Keratinocyte (primary cell): ENCODE measurements around the gene PFDN4. TPM values are rescaled to one million over a fixed set of nuclear protein-coding genes. Genes with fewer than 3 reads are reported as not detected.

Experiments used
- DNase-seq: peaks from one replicate; pipeline ENCODE4 v3.0.0-alpha.2; 2011; ENCODE audit warnings: low read depth, missing footprints, low spot score
- FAIRE-seq: peaks from 2 replicates; lab custom pipeline; 2011; peaks lifted over from hg19 to GRCh38; lab: Jason Lieb, UNC
- H2AFZ ChIP-seq: 2 replicates; pipeline ENCODE4 v1.6.0; 2012; ENCODE audit warnings: low read length, control low read depth, inconsistent platforms; ENCODE audit not compliant: control insufficient read depth
- H3K27ac ChIP-seq: 2 replicates; pipeline ENCODE4 v1.5.1; 2011; ENCODE audit warnings: low read length; ENCODE audit not compliant: control insufficient read depth, insufficient read depth
- H3K27me3 ChIP-seq: 3 replicates; pipeline ENCODE4 v1.6.0; 2011; ENCODE audit warnings: low read length; ENCODE audit not compliant: control insufficient read depth, insufficient read depth; ENCODE audit errors: extremely low read depth
- H3K36me3 ChIP-seq, 2 experiments: 2 replicates in 1 of 2; 3 replicates in 1 of 2; pipeline ENCODE4 v1.5.1; 2011; ENCODE audit warnings: low read length in 2 of 2, mild to moderate bottlenecking in 1 of 2; ENCODE audit not compliant: control insufficient read depth in 2 of 2, insufficient read depth in 2 of 2; ENCODE audit errors: extremely low read depth in 1 of 2
- H3K4me1 ChIP-seq: 3 replicates; pipeline ENCODE4 v1.5.1; 2011; ENCODE audit warnings: low read length; ENCODE audit not compliant: control insufficient read depth, insufficient read depth; ENCODE audit errors: extremely low read depth
- H3K4me2 ChIP-seq: 3 replicates; pipeline ENCODE4 v1.6.0; 2011; ENCODE audit warnings: low read depth, low read length; ENCODE audit not compliant: control insufficient read depth, insufficient read depth; ENCODE audit errors: extremely low read depth
- H3K4me3 ChIP-seq, 3 experiments: fragments of 200-600 bp in 1 of 3; sonication (generic) in 1 of 3; 2 replicates in 2 of 3; 3 replicates in 1 of 3; pipeline ENCODE4 v1.5.1; 2011 to 2016; ENCODE audit warnings: low read length in 3 of 3, mild to moderate bottlenecking in 3 of 3, control low read depth in 2 of 3, inconsistent platforms in 1 of 3, low read depth in 1 of 3, mixed read lengths in 1 of 3, mixed run types in 1 of 3, moderate library complexity in 1 of 3; ENCODE audit not compliant: control insufficient read depth in 2 of 3, insufficient read depth in 2 of 3; ENCODE audit errors: extremely low read depth in 1 of 3
- H3K79me2 ChIP-seq: 2 replicates; pipeline ENCODE4 v1.6.0; 2012; ENCODE audit warnings: low read length; ENCODE audit not compliant: control insufficient read depth, insufficient read depth
- H3K9ac ChIP-seq: 3 replicates; pipeline ENCODE4 v1.6.0; 2011; ENCODE audit warnings: low read length; ENCODE audit not compliant: control insufficient read depth, insufficient read depth; ENCODE audit errors: extremely low read depth
- H3K9me1 ChIP-seq: 3 replicates; pipeline ENCODE4 v1.6.0; 2011; ENCODE audit warnings: low read length; ENCODE audit not compliant: control insufficient read depth, insufficient read depth; ENCODE audit errors: extremely low read depth
- H3K9me3 ChIP-seq: 2 replicates; pipeline ENCODE4 v1.5.1; 2012; ENCODE audit warnings: low read depth, low read length; ENCODE audit not compliant: control insufficient read depth
- H4K20me1 ChIP-seq: 3 replicates; pipeline ENCODE4 v1.6.0; 2011; ENCODE audit warnings: low read length; ENCODE audit not compliant: control insufficient read depth, insufficient read depth; ENCODE audit errors: extremely low read depth
- EZH2 ChIP-seq: IDR thresholded peaks from one replicate; pipeline ENCODE4 v1.6.1; 2012; ENCODE audit warnings: inconsistent platforms, mild to moderate bottlenecking, low read length, moderate library complexity
- dilution Hi-C: fragments of 300-500 bp; cut with MboI; formaldehyde crosslinking; loops from one replicate; pipeline ENCODE4 v1.7.0; 2020; ENCODE audit warnings: low sequenced_read_pairs; ENCODE audit not compliant: extremely low pct_ligation_motif_present
- polyA plus RNA-seq, 5 experiments: library from polyadenylated mRNA; depleted of rRNA in 3 of 5; stranded (reverse) in 3 of 5; stranded (forward) in 1 of 5; unstranded in 1 of 5; fragments of >200 nt; gene quantifications; 1 replicate in 1 of 5; 2 replicates in 3 of 5; 3 replicates in 1 of 5; pipeline versions ENCODE4 v1.2.1 to v1.2.3, GENCODE V29; 2011 to 2012; ENCODE audit warnings: missing spikeins in 2 of 5, low read depth in 1 of 5, low replicate concordance in 1 of 5
- TF ChIP-seq, protein P1 (sequence below), 3 experiments: IDR thresholded peaks in 1 of 3; conservative IDR thresholded peaks in 1 of 3; optimal IDR thresholded peaks in 1 of 3; 2 replicates in 2 of 3; 3 replicates in 1 of 3; pipeline versions ENCODE3 to v1.5.1; 2011; ENCODE audit warnings: low read length in 3 of 3, mild to moderate bottlenecking in 3 of 3, moderate library complexity in 2 of 3, control low read depth in 1 of 3, inconsistent platforms in 1 of 3; ENCODE audit not compliant: insufficient read depth in 2 of 3; ENCODE audit errors: extremely low read depth in 1 of 3

PFDN4 gene
- polyA plus RNA-seq, 1 donor (not counting 4 experiments of a cell fraction or from before 2014, with no cell fraction given): 65.7 TPM

- DNase-seq (no peak), FAIRE-seq (peak; percentile 76)
- Histone ChIP-seq H3K27me3 (no peaks in the 10 kb centered on the region), H3K9me1 (no peaks in the 10 kb centered on the region), H3K9me3 (no peaks in the 10 kb centered on the region), H3K4me3 (no peak overlapping the region), H3K79me2 (no peaks in the 10 kb centered on the region), H3K36me3 (no peaks in the 10 kb centered on the region), H3K4me2 (peak overlapping the region; percentile 15), H3K27ac (peak overlapping the region; percentile 84), H3K4me1 (peaks cover 34% of the 10 kb centered on the region), H4K20me1 (no peaks in the 10 kb centered on the region), H3K9ac (no peak overlapping the region), H2AFZ (no peak overlapping the region)
- dilution Hi-C loops: no loop called here
- TF ChIP-seq, protein P1, sequence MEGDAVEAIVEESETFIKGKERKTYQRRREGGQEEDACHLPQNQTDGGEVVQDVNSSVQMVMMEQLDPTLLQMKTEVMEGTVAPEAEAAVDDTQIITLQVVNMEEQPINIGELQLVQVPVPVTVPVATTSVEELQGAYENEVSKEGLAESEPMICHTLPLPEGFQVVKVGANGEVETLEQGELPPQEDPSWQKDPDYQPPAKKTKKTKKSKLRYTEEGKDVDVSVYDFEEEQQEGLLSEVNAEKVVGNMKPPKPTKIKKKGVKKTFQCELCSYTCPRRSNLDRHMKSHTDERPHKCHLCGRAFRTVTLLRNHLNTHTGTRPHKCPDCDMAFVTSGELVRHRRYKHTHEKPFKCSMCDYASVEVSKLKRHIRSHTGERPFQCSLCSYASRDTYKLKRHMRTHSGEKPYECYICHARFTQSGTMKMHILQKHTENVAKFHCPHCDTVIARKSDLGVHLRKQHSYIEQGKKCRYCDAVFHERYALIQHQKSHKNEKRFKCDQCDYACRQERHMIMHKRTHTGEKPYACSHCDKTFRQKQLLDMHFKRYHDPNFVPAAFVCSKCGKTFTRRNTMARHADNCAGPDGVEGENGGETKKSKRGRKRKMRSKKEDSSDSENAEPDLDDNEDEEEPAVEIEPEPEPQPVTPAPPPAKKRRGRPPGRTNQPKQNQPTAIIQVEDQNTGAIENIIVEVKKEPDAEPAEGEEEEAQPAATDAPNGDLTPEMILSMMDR (optimal IDR thresholded peaks at IDR 0.05 in 1 of 3, IDR thresholded peaks at IDR 0.05 in 1 of 3, conservative IDR thresholded peaks at IDR 0.05 in 1 of 3; ENCODE audit: extremely low read depth in 1 of 3, insufficient read depth in 2 of 3, low read length in 3 of 3): no peak
- TF ChIP-seq EZH2: no peak
Measured at GRCh38 chr20:54190217-54190616, 17.7 kb upstream of the PFDN4 start.

DNA sequence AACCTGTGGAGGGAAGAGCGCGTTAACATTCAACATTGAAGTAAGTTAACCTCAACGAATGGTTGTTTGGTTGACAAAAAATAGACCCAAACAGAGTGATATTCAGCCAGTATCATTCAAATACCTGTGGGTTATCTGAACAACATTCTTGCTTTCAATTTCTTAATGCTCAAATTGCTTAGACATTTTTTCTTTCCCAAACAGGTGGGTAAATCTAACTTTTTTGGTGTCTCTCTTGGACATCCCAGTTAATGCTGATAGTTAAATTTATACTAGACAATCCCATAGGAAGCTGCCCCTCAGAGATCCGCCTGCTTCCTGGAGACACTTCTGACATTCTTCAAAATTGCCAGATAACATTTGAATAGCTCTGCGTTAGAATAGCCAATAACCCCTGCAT, 14.1 kb upstream of the PFDN4 start:
- Histone ChIP-seq H3K36me3 (no peaks in the 10 kb centered on the region), H3K9me1 (no peaks in the 10 kb centered on the region), H3K27me3 (no peaks in the 10 kb centered on the region), H4K20me1 (no peaks in the 10 kb centered on the region), H3K4me2 (no peak overlapping the region), H3K9me3 (no peaks in the 10 kb centered on the region), H3K27ac (no peak overlapping the region), H2AFZ (peak overlapping the region; percentile 58), H3K9ac (no peak overlapping the region), H3K79me2 (no peaks in the 10 kb centered on the region), H3K4me1 (peaks cover 43% of the 10 kb centered on the region), H3K4me3 (no peak overlapping the region)
- TF ChIP-seq, protein P1 (optimal IDR thresholded peaks at IDR 0.05 in 1 of 3, IDR thresholded peaks at IDR 0.05 in 1 of 3, conservative IDR thresholded peaks at IDR 0.05 in 1 of 3; ENCODE audit: extremely low read depth in 1 of 3, insufficient read depth in 2 of 3, low read length in 3 of 3): no peak
- no peak for TF ChIP-seq EZH2
- no peak for DNase-seq
- dilution Hi-C loops: no loop called here
- no peak for FAIRE-seq
